Activated CD4-positive, alpha-beta T cell treated with anti-CD3 and anti-CD28 coated beads, Interleukin-2, amount 50 U/mL, for 24 hours (primary cell): ENCODE data around the gene ARSJ.

ENCODE experiments used
- DNase-seq, 2 donors: peaks; one replicate each; pipeline ENCODE4 v3.0.0-alpha.2; 2020; ENCODE audit warnings: low read depth in 1 of 2, low spot score in 1 of 2

ARSJ gene

DNA sequence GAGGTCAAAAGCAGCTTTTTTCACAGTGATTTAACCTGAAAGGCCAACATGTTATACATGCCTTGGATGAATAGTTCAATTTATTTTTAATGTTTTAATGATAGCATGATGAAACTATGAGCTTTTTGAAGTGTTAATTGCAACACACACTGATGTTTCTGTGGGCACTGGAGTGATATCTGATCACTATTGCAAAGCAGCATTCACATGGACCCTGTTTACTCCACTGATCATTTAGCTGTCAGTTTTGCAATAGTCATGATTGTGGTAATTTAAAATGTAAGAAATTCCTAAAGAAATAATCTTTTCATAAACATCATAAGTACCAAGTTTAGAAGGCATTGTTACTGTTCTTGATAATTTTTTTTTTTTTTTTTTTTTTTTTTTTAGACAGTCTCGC is 74.1 kb downstream of the ARSJ start:
- no peak for DNase-seq

DNA sequence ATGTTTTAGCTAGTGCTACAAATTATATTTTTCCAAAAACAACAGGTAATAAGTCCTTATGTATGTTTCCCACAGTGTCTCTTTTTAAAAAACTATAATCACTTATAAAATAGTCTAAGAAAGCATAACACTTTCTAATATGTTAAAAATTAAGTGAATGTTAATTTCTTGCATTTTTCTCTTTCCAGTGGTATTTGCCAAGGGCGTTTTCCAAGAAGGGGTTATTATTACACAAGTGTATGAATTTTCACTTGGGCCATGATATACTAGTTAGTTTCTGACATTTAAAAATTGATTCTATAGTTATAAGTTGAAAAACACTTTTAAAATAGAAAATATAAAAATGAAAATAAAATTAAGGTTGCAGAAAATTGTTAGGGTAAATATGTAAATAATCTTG is 74.6 kb downstream of the ARSJ start:
- DNase-seq, result no peak

DNA sequence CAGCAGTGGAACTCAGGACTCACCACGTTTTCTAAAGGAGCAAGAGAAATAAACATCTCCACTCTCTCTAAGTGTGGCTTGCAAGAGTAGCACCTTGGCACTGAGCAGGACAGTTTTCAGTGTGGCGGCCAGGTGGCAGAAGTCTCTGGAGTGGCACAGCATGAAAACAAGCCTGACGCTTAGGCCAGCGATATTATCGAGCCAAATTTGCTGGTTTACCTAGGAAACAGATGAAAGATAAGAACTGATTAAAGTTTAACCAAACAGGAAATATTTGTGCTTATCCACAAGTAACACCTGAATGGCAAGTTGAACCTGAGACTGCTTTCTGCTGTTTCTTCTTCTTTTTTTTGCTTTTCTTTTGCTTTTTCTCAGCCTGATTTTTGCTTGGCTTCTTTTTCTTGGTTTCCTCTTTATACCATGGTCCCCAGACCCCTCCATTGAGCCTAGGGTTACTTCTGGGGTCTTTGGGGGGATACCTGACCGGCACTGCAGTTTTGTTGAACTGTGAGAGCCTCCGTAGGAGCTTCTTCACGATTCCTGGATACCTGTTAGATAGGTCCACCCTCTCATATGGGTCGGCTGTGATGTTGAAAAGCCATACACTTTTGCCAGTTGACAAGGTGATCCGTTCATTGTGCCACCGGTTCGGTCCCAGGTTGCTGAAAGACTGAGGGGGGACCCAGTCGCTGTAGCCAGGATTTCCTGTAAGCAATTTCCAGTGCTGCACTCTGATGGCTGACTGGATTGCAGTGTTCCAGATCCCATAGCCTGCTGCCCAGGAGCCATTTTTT is 77.3 kb downstream of the ARSJ start:
- peak; percentile 18 to 44 for DNase-seq

DNA sequence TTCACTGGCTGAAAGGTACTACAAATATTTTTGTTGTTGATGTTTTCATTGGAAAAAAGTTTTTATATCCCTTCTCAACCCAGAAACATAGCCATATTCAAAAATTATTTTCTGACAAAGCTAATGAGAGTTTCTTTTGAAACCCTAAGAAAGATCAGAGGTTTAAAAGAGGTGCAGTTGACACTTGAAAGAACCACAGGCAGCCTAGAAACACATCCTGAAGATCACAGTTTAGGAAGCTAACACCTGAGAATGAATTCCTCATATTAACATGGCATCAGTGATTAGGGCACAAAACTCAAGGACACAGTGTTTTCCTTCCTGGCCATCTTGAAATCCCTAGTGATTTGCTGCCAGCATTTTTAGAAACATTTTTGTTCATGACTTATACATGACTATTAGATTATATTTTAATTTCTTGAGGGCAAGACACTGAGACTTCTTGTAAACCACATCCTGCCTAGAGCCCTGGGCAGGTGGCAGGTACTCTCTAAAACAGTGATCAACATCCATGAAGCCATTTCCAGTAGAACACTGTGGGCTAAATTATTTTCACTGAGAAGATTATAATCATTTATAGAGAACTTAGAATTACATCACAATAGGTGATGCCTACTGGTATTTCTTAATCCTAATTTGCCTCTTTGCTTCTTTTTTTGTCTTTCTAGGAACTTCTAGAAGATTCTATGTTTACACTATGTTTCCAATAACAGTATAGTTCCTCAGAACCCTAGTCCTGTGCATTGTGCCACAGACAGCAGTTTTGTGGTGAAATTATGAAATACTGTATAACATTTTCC is 80.0 kb downstream of the ARSJ start:
- DNase-seq, result peak in 1 of 2 donors; percentile 11

DNA sequence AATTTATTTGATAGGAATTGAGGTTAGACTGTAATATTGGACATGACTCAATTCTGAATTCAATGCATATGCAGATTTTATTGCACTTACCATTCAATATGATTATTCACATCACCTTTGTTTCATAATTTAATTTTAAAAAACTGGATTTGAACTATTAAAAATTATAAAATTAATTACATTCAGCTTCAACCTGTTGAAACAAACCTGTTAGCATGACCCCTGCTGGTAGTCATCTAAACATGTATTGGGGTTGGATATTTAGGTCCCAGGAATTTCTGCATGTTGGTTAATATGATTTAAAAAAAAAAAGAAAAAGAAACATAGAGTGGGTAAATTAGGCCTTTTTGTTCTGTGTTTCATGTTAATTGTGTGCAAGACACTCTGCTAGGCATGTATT is 85.9 kb downstream of the ARSJ start:
- DNase-seq, result no peak

- DNase-seq, result no peak
Observed at GRCh38 chr4:113888006-113888405, 91.4 kb downstream of the ARSJ start.

GRCh38 chr4:113885291-113885690 is 94.2 kb downstream of the ARSJ start:
- no peak for DNase-seq

DNA sequence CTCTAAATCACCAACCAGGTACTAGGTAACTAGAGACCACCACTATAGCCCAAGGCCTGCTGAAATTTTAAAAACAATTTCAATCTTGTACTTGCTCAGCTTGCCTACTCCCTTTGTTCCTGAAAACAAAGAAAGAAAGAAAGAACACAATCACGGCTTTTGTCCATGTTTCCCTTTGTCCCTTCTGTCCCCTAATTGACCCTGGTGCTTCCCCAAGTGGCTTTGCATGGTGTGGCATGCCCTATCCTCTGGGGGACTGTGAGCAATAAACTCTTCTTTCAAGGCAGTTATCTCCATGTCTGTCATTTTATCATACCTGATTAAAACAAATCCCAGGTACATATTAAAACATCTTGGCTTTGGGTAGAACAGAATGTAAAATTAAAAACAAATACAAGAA is 94.8 kb downstream of the ARSJ start:
- DNase-seq, result no peak

DNA sequence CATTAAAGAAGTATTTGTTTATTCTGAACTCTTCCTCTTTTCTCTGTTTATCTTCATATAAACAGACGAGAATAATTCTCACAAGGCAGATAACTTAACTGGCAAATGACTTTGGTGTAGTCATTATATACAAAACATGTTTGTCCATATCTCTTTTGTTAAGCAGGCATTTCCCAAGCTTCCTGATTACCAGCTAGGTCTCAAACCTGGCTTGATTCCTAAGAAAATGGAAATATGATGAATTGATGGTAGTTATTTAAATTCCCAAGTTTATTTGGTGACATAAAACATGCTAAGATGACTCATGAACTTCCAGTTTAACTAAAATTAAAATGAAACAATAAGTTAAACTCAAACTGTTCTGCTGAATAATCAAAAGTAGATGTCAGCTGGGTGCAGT is 96.8 kb downstream of the ARSJ start:
- DNase-seq, result no peak

DNA sequence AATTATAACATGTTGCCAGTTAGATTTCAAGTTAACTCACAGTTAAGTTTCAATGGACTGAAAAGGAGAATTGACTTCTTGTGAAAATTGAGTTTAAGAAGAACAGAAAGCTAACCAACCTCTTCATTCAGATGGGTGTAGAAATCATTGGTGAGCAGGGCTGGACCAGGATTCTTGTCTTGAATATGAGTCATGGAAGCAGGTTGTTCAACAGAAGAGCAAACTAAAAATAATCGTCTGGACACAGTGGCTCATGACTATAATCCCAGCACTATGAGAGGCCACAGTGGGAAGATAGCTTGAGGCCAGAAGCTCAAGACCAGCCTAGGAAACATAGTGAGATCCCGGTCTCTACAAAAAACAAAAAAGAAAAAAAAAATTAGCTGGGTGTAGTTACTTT is 98.2 kb downstream of the ARSJ start:
- DNase-seq, result no peak

GRCh38 chr4:113880240-113881028 is 99.0 kb downstream of the ARSJ start:
- DNase-seq, result no peak

GRCh38 chr4:113878668-113879067 is 100.8 kb downstream of the ARSJ start:
- DNase-seq, result no peak

GRCh38 chr4:113874480-113874879 is 105.0 kb downstream of the ARSJ start:
- DNase-seq, result no peak

- DNase-seq, result no peak
Observed at GRCh38 chr4:113873508-113873907, 105.9 kb downstream of the ARSJ start.

- no peak for DNase-seq
Observed at GRCh38 chr4:113872426-113873260, 106.8 kb downstream of the ARSJ start.

DNA sequence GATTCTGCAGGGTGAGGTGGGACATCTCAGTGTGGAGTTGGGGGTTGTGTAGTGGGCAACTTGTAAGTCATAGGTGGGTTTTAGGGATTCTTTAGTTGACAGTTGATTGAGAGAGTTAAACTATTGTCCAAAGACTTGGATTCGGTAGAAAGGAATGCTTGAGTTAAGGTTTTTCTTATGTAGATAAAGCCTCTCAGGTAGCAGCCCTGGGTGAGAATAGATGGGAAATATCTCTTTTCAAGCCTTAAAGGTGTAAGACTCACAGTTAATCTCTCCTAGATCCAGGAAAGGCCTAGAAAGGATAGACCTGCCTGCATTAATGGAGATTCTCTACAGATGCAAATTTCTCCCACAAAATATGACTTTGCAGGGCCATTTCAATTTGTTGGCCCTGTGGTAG is 108.4 kb downstream of the ARSJ start:
- no peak for DNase-seq

- peak in 1 of 2 donors; percentile 70 for DNase-seq
Observed at GRCh38 chr4:113869743-113870375, 109.6 kb downstream of the ARSJ start.

- no peak for DNase-seq
Observed at GRCh38 chr4:113866611-113867010, 112.8 kb downstream of the ARSJ start.

GRCh38 chr4:113858924-113859323 is 120.5 kb downstream of the ARSJ start:
- DNase-seq, result no peak

- DNase-seq, result no peak
Observed at GRCh38 chr4:113851816-113852215, 127.6 kb downstream of the ARSJ start.
